HK-2 (cell line): ENCODE results near the gene TFDP1.

Source experiments
- DNase-seq: peaks from one replicate; pipeline ENCODE4 v3.0.0-alpha.2; 2018; ENCODE audit not compliant: unreplicated experiment

The TFDP1 gene

GRCh38 chr13:113665597-113666328, 81.2 kb downstream of the TFDP1 start:
- no peak for DNase-seq

- DNase-seq, result no peak
Measured at GRCh38 chr13:113666329-113666670, 81.7 kb downstream of the TFDP1 start.

DNA sequence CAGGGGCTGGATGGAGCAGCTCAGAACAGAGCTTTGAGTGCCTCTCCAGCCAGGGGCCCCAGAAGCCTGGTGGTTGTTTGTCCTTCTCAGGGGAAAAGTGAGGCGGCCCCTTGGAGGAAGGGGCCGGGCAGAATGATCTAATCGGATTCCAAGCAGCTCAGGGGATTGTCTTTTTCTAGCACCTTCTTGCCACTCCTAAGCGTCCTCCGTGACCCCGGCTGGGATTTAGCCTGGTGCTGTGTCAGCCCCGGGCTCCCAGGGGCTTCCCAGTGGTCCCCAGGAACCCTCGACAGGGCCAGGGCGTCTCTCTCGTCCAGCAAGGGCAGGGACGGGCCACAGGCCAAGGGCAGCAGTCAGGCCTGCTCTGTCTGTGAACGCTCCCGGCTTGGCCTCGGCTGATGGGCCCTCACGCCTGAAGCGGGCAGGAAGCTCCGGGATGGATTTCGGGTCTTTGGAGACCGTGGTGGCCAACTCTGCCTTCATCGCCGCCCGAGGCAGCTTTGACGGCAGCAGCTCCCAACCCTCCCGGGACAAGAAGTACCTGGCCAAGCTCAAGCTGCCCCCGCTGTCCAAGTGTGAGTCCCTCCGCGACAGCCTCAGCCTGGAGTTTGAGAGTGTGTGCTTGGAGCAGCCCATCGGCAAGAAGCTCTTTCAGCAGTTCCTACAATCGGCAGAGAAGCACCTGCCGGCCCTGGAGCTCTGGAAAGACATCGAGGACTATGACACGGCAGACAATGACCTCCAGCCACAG, 82.6 kb downstream of the TFDP1 start, which contains the start of gene GRK1:
TSS of gene GRK1 (plus strand) at position 269 of the 751 bp plus-strand sequence. CDS start at position 437, 168 bp downstream.
- DNase-seq, result no peak

DNA sequence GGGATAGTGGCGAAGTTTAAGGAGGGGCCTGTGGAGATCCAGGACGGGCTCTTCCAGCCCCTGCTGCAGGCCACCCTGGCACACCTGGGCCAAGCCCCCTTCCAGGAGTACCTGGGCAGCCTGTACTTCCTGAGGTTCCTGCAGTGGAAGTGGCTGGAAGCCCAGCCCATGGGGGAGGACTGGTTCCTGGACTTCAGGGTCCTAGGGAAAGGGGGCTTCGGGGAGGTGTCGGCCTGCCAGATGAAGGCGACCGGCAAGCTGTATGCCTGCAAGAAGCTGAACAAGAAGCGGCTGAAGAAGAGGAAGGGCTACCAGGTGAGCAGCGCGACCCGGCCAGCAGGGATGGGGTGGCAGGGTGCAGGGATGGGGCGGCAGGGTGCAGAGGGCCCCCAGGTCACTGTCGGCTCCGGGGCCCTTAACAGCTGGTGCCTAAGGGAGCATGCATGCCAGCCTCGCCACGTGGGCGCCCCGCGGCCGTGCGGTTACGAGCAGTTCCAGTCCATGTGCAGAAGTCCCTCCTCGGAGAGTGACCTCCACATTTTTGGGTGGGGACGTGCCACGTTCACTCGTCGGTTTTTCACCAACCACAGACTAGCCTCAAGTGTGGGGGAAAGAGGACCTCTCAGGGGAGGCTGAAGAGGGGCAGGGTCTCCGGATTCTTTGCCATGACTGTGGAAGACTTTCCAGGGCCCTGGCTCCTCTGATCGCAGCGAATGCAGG, 83.4 kb downstream of the TFDP1 start:
- DNase-seq, result no peak

GRCh38 chr13:113668491-113668971, 84.0 kb downstream of the TFDP1 start:
- no peak for DNase-seq

GRCh38 chr13:113669231-113669754, 84.7 kb downstream of the TFDP1 start:
- DNase-seq, result no peak

DNA sequence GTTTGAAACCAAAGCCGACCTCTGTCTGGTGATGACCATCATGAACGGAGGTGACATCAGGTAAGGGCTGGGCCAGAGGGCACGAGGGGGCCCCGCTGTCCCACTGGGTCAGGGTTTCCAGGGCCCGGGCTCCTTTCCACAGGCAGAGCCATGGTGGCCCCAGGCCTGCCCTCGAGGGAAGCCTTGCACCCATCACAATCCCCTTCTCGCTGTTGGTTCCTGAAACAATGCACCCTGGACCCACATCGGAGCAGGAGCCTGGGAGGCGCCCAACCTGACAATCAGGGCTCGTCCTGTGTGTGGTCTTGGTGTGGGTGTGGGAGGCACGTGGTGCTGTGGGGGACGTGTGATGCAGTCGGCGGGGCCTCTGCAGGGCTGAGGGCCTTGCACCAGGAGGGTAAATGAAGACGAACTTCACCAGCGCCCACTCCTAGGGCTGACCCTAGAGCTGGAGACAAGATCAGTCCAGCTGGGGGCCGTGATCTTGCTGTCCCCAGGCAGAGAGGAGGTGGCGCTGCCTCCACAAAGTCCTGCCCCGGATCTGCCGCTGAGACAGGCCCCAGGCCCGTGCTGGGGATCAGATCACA, 85.3 kb downstream of the TFDP1 start:
- no peak for DNase-seq

- no peak for DNase-seq
Measured at GRCh38 chr13:113670541-113670940, 86.0 kb downstream of the TFDP1 start.

DNA sequence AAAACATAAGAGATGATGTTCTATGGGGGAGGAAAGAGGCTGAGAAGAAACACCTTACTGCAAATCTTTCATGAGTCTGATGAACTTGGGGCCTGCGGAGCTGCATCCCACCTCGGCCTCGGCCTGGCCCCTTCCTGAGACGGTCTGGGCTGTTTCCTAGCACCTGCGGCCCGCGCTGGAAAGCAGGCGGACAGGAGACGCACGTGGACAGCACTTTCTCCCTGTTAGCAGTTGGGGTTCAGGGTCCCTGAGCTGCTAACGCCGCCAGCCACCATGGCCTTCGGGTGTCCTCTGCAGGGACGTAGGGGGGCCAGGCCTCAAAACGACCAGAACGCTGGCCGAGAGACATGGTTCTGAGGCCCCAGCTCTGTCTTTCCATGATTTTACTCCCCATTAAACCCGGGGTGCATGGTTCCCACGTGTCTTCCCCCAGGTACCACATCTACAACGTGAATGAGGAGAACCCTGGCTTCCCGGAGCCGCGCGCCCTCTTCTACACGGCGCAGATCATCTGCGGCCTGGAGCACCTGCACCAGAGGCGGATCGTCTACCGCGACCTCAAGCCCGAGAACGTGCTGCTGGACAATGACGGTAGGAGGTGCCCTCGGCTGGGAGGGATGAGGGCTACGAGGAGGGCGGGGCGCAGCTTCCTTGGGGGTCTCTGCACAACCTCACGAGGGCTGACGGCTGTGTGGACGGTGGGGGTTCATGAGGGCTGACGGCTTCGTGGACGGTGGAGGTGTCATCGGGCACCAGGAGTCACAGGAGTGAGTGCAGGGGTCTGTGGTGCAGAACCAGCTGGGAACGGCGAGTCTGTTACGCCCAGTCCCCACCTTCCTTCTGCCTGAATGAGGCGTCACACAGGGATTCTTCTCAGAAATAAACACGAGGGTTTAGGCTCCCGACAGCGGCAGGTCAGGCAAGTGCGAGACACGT, 86.8 kb downstream of the TFDP1 start:
- DNase-seq, result no peak

DNA sequence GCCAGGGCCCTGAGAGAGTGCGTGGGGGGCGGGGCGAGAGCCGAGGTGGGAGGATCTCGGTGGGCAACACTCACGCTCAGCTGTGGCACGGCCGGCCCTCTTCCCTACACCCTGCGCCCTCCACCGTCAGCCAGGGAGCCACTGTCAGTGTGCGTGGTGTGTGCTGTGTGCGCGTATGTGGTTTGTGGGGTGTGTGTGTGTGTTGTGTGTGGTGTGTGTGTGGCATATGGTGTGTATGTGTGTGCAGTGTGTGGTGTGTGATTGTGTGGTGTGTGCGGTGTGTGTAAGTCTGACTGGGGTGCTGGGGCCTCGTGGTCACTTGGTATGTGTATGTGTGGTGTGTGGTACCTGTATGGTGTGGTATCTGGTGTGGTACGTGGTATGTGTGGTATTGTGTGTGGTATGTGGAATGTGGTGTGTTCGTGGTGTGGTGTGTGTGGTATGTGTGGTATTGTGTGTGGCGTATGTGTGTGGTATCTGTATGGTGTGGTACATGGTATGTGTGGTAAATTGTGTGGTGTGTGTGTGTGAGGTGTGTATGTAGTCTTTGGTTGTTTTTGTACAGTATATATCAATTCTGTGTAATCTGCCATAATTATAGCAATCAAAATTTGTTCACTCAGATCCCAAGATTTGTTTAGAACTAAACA, 87.6 kb downstream of the TFDP1 start:
- no peak for DNase-seq
